NB4 (cell line): ENCODE measurements around the gene ABLIM3.

Source experiments
- DNase-seq: peaks from one replicate; pipeline ENCODE4 v3.0.0; 2010; ENCODE audit warnings: low read depth
- H3K4me3 ChIP-seq: one replicate; pipeline ENCODE4 v1.5.1; 2011; ENCODE audit warnings: mild to moderate bottlenecking, low read depth, low read length, moderate library complexity
- MYC ChIP-seq: IDR thresholded peaks from 2 replicates; pipeline ENCODE4 v1.6.1; 2011; ENCODE audit warnings: low read depth, low read length
- POLR2A ChIP-seq: IDR thresholded peaks from 2 replicates; pipeline ENCODE4 v1.6.1; 2011; ENCODE audit warnings: mild to moderate bottlenecking; ENCODE audit not compliant: insufficient read length; ENCODE audit errors: extremely low read depth
- TF ChIP-seq, protein P1 (sequence below): IDR thresholded peaks from one replicate; pipeline ENCODE4 v1.5.1; 2012; ENCODE audit warnings: low read depth, low read length
- TF ChIP-seq, protein P2 (sequence below): IDR thresholded peaks from 2 replicates; pipeline ENCODE4 v1.6.1; 2011; ENCODE audit warnings: low read depth, low read length

Gene ABLIM3

DNA sequence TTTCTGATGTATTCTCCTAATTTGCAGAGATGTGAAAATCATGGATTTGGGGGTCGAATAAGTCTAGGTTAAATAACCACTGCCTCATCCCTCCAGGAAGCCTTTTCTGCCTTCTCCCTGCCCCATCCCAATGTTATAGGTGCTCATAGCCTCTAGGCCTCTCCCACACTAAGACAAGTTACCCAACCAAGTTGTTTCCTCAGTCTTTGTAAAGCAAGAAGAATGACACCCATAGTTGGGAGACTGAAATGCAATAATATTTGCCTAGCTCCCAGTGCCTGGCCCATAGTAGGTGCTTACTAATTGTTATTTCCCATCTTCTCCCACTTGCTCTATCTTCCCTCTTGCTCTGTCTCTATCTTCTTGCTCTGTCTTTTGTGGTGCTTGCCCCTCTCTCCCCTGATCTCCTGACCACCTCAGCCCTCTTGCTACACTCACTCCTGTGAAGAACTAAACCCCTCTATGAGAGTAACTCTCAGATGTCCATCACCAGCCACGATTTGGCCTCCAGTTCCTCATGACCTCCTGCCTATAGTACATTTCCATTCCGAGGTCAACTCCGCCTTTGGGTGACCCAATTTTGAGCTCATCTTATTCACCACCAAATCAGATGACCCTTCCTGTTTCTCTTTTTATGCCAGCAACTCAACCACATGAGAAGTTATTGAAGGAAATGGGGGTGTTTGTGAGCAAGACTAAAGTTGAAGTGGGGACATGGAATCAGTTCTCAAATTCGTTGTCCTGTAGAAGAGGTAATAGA lies 137.3 kb downstream of the ABLIM3 start:
- DNase-seq: no peak
- no peak overlapping the region for H3K4me3 ChIP-seq
- TF ChIP-seq, protein P1, sequence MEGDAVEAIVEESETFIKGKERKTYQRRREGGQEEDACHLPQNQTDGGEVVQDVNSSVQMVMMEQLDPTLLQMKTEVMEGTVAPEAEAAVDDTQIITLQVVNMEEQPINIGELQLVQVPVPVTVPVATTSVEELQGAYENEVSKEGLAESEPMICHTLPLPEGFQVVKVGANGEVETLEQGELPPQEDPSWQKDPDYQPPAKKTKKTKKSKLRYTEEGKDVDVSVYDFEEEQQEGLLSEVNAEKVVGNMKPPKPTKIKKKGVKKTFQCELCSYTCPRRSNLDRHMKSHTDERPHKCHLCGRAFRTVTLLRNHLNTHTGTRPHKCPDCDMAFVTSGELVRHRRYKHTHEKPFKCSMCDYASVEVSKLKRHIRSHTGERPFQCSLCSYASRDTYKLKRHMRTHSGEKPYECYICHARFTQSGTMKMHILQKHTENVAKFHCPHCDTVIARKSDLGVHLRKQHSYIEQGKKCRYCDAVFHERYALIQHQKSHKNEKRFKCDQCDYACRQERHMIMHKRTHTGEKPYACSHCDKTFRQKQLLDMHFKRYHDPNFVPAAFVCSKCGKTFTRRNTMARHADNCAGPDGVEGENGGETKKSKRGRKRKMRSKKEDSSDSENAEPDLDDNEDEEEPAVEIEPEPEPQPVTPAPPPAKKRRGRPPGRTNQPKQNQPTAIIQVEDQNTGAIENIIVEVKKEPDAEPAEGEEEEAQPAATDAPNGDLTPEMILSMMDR: no peak
- TF ChIP-seq MYC (no peak), POLR2A (no peak)
- TF ChIP-seq, protein P2, sequence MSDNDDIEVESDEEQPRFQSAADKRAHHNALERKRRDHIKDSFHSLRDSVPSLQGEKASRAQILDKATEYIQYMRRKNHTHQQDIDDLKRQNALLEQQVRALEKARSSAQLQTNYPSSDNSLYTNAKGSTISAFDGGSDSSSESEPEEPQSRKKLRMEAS: no peak

DNA sequence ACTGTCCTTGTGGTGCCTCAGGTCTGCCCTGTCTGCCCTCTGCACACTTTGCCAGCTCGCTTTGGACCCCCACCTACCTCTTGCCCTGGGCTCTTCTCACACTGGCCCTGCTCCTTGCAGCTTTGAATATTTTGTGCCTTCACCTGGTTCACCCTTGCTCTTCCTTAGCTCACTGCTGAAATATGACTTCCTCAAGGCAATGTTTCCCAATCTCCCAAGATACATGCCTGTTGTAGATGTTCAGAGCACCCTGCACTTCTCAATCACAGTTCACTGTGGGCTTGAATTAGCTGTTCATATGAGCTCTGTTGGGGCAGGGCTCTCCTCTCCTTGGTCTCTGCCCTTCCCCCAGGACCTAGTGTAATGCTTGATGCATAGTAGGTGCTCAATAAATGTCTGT lies 138.4 kb downstream of the ABLIM3 start:
- no peak overlapping the region for H3K4me3 ChIP-seq
- TF ChIP-seq MYC (no peak), POLR2A (no peak)
- TF ChIP-seq, protein P2: no peak
- TF ChIP-seq, protein P1: no peak
- no peak for DNase-seq

DNA sequence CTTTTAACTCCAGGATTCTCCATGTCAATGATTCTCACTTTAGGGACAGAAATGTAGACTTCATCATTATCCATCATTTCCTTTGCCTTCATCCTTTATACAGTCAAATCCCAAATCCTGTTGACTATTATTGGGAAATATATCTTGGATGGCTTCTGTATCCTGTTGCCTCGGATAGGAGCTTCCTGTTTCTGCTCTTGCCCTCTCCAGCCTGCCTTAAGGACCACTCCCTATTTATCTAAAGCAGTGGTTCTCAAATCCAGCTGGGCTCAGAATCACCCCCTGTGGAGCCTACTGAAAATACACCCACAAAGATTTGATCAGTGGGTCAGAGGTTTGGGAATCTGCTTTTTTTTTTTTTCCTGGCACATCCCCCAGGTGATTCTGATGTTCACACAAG lies 138.8 kb downstream of the ABLIM3 start:
- H3K4me3 ChIP-seq: no peak overlapping the region
- no peak for DNase-seq
- TF ChIP-seq MYC: no peak
- TF ChIP-seq, protein P2: no peak
- TF ChIP-seq POLR2A: no peak
- TF ChIP-seq, protein P1: no peak

DNA sequence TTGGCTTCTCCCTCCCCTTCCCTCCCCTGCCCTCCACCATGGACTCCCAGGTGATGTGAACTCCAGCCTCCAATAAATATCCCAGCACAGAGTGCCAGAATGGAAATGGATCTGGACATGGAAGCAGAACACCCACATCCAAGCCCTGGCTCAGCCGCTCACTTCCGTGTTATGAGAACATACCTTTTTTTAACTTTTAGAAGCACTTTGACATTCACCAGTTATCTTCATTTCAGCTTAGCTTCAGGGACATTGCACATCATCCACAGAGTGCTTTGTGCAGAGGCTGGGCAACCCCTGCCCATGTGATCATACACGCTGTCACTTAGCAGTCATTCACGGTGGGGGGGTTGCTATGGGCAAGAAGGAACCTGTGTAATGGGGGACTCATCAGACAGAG lies 139.5 kb downstream of the ABLIM3 start:
- TF ChIP-seq, protein P1: no peak
- TF ChIP-seq, protein P2: no peak
- TF ChIP-seq POLR2A (no peak), MYC (no peak)
- H3K4me3 ChIP-seq: no peak overlapping the region
- no peak for DNase-seq

DNA sequence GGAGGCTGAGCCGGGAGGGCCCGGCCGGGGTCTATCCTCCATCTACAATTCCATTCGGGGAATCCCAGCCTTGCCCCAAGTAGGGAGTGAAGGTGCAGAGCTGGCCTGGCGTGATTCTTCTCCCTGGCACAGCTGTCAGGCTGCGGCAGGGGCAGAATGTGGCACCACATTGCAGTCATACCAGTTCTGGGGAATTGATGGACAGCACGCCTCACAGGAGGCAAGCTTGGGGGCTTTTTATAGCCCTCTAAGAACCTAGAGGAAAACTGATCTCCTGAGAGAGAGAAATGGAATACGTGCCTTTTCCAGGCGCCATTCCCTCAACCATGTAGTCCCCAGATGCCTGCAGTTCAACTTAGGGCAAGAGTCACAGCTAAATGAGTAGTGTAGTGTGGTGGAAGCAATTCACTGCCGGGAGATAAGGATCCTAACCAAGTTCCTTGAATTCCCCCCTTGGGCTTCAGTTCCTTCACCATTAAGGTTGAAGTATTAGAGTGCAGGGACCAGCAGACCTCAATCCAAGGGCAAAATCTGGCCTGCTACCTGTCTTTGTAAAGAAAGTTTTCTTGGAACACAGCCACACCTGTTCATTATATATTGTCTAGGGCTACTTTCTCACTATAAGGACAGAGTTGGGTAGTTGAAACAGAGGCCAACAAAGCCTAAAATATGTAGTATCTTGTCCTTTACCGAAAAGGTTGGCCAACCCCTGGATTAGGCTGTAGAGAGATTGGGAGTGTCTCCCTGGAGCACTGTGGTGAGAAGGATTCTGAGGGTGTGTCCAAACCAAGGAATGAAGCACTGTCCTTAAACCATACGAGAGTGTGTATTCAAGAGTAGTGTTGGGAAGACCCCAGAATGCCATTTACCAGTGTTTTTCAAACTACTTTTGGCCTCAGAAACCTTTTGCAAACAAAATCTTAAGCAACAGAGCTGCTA lies 141.0 kb downstream of the ABLIM3 start:
- TF ChIP-seq, protein P2: no peak
- TF ChIP-seq MYC (no peak), POLR2A (no peak)
- TF ChIP-seq, protein P1: no peak
- DNase-seq: no peak
- H3K4me3 ChIP-seq: no peak overlapping the region
